ENCODE data around the gene TTC3.

DNA sequence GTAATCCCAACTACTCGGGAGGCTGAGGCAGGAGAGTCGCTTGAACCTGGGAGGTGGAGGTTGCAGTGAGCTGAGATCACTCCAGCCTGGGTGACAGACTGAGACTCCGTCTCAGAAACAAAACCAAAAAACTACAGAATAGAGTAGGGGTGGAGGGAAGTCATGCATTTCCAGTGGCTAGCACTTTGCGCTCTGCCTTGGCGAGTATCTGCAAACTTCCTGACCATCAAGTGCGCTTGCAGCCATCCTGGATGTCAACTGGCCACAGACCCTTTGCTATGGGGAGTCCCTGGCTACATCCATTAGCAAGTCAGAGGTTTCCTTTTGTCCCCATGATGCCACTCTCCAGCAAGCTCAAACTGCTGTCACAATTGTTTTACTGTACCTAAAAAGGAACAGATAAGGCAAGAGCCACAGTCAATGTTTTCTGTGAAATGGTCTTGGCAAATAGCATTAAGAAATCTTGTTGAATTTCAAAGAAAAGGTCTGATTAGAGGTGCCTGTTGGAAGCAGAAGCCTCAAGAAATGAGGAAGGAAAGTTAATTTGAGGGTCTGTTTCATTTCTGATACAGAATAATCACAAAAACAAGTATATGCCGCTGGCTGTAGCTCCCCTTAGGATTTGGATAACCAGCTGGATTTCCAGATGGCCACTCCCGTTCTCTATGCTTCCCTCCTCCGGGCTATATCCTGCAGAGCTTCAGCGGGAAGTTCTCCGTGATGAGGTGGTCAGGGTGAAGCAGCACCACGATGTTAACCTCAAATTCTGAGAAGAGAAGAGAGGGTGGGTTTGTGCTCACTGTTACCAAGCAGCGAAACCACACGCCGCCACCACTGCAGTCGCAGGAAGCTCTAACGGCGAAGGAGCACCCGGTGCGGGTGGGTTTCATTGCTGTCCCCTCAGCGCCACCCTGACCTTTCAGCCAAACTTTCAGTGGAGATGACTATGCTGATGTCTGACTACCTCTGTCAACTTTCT lies 152.1 kb downstream of the TTC3 start:
- TF ChIP-seq, protein P1, sequence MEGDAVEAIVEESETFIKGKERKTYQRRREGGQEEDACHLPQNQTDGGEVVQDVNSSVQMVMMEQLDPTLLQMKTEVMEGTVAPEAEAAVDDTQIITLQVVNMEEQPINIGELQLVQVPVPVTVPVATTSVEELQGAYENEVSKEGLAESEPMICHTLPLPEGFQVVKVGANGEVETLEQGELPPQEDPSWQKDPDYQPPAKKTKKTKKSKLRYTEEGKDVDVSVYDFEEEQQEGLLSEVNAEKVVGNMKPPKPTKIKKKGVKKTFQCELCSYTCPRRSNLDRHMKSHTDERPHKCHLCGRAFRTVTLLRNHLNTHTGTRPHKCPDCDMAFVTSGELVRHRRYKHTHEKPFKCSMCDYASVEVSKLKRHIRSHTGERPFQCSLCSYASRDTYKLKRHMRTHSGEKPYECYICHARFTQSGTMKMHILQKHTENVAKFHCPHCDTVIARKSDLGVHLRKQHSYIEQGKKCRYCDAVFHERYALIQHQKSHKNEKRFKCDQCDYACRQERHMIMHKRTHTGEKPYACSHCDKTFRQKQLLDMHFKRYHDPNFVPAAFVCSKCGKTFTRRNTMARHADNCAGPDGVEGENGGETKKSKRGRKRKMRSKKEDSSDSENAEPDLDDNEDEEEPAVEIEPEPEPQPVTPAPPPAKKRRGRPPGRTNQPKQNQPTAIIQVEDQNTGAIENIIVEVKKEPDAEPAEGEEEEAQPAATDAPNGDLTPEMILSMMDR (IDR thresholded peaks at IDR 0.05; ENCODE audit: low read depth, low read length): no peak
- no peak for TF ChIP-seq EZH2phosphoT487 (IDR thresholded peaks at IDR 0.05; ENCODE audit: low read depth)
